ENCODE data around the gene SERTAD3.
"Not testable (repeated sequence)": the region's sequence is repeated elsewhere in the genome, so short reads cannot be mapped to it uniquely, and the experiment has no call there.

SERTAD3 gene

GRCh38 chr19:40444000-40444824, at the start of gene SERTAD3:
TSS of gene SERTAD3 (minus strand) at chr19:40444335. CDS start at chr19:40442080, 2,255 bp downstream.
- Histone ChIP-seq H3K4me1 (ENCODE audit: control insufficient read depth, insufficient read depth, low read length) (peaks cover 2% of the 10 kb centered on the region; the same call in 1 of the 2 replicates), H3K36me3 (ENCODE audit: control insufficient read depth, insufficient read depth, low read length) (peaks cover 9% of the 10 kb centered on the region), H3K27me3 (ENCODE audit: control insufficient read depth, insufficient read depth, low read length) (no peaks in the 10 kb centered on the region), H3K4me3 (ENCODE audit: low read length) (peak within 1 kb of the TSS; percentile 92), H3K27ac (ENCODE audit: low read length) (no peak within 1 kb of the TSS), H3K9me3 (ENCODE audit: control insufficient read depth, insufficient read depth, low read length) (no peaks in the 10 kb centered on the region)
- no peak for DNase-seq (ENCODE audit: low read depth, low spot score)
- no CpG with 5 or more reads among the region's 72 CpGs for WGBS (ENCODE audit: insufficient coverage, insufficient read length)

- Histone ChIP-seq H3K27me3 (ENCODE audit: control insufficient read depth, insufficient read depth, low read length) (no peaks in the 10 kb centered on the region), H3K4me3 (ENCODE audit: low read length) (no peak overlapping the region), H3K9me3 (ENCODE audit: control insufficient read depth, insufficient read depth, low read length) (no peaks in the 10 kb centered on the region), H3K27ac (ENCODE audit: low read length) (no peak overlapping the region), H3K4me1 (ENCODE audit: control insufficient read depth, insufficient read depth, low read length) (no peaks in the 10 kb centered on the region), H3K36me3 (ENCODE audit: control insufficient read depth, insufficient read depth, low read length) (no peaks in the 10 kb centered on the region)
- no peak for DNase-seq (ENCODE audit: low read depth, low spot score)
- WGBS (ENCODE audit: insufficient coverage, insufficient read length) = no CpG with 5 or more reads among the region's 4 CpGs
Measured at GRCh38 chr19:40493778-40494177, 49.6 kb upstream of the SERTAD3 start.

GRCh38 chr19:40492274-40492673, 48.1 kb upstream of the SERTAD3 start:
- no peaks in the 10 kb centered on the region for H3K9me3 ChIP-seq (ENCODE audit: control insufficient read depth, insufficient read depth, low read length)
- no peak overlapping the region for H3K27ac ChIP-seq (ENCODE audit: low read length)
- DNase-seq (ENCODE audit: low read depth, low spot score) = no peak
- no peaks in the 10 kb centered on the region for H3K27me3 ChIP-seq (ENCODE audit: control insufficient read depth, insufficient read depth, low read length)
- no CpG with 5 or more reads among the region's 3 CpGs for WGBS (ENCODE audit: insufficient coverage, insufficient read length)
- H3K4me1 ChIP-seq (ENCODE audit: control insufficient read depth, insufficient read depth, low read length) = 0 out of 2 replicates have a peak, but pooled peaks cover 2% of the 10 kb centered on the region
- no peak overlapping the region for H3K4me3 ChIP-seq (ENCODE audit: low read length)
- no peaks in the 10 kb centered on the region for H3K36me3 ChIP-seq (ENCODE audit: control insufficient read depth, insufficient read depth, low read length)

GRCh38 chr19:40489882-40490230, 45.7 kb upstream of the SERTAD3 start:
- no peak overlapping the region for H3K27ac ChIP-seq (ENCODE audit: low read length)
- DNase-seq (ENCODE audit: low read depth, low spot score) = no peak
- no peaks in the 10 kb centered on the region for H3K36me3 ChIP-seq (ENCODE audit: control insufficient read depth, insufficient read depth, low read length)
- WGBS (ENCODE audit: insufficient coverage, insufficient read length) = no CpG with 5 or more reads among the region's 25 CpGs
- no peak overlapping the region for H3K4me3 ChIP-seq (ENCODE audit: low read length)
- 0 out of 2 replicates have a peak, but pooled peaks cover 2% of the 10 kb centered on the region for H3K4me1 ChIP-seq (ENCODE audit: control insufficient read depth, insufficient read depth, low read length)
- no peaks in the 10 kb centered on the region for H3K27me3 ChIP-seq (ENCODE audit: control insufficient read depth, insufficient read depth, low read length)
- no peaks in the 10 kb centered on the region for H3K9me3 ChIP-seq (ENCODE audit: control insufficient read depth, insufficient read depth, low read length)

- Histone ChIP-seq H3K4me3 (ENCODE audit: low read length) (no peak overlapping the region), H3K27me3 (ENCODE audit: control insufficient read depth, insufficient read depth, low read length) (no peaks in the 10 kb centered on the region), H3K4me1 (ENCODE audit: control insufficient read depth, insufficient read depth, low read length) (0 out of 2 replicates have a peak, but pooled peaks cover 2% of the 10 kb centered on the region), H3K36me3 (ENCODE audit: control insufficient read depth, insufficient read depth, low read length) (no peaks in the 10 kb centered on the region), H3K9me3 (ENCODE audit: control insufficient read depth, insufficient read depth, low read length) (no peaks in the 10 kb centered on the region), H3K27ac (ENCODE audit: low read length) (no peak overlapping the region)
- no CpG with 5 or more reads among the region's 3 CpGs for WGBS (ENCODE audit: insufficient coverage, insufficient read length)
- DNase-seq (ENCODE audit: low read depth, low spot score) = no peak
Measured at GRCh38 chr19:40486017-40486416, 41.9 kb upstream of the SERTAD3 start.

- H3K9me3 ChIP-seq (ENCODE audit: control insufficient read depth, insufficient read depth, low read length); H3K36me3 ChIP-seq (ENCODE audit: control insufficient read depth, insufficient read depth, low read length); H3K4me3 ChIP-seq (ENCODE audit: low read length); H3K4me1 ChIP-seq (ENCODE audit: control insufficient read depth, insufficient read depth, low read length); H3K27ac ChIP-seq (ENCODE audit: low read length); DNase-seq (ENCODE audit: low read depth, low spot score); H3K27me3 ChIP-seq (ENCODE audit: control insufficient read depth, insufficient read depth, low read length): not testable (repeated sequence)
- no CpG with 5 or more reads among the region's 15 CpGs for WGBS (ENCODE audit: insufficient coverage, insufficient read length)
Measured at GRCh38 chr19:40475878-40476644, 31.9 kb upstream of the SERTAD3 start.

- Histone ChIP-seq H3K27me3 (ENCODE audit: control insufficient read depth, insufficient read depth, low read length) (no peaks in the 10 kb centered on the region), H3K4me1 (ENCODE audit: control insufficient read depth, insufficient read depth, low read length) (no peaks in the 10 kb centered on the region), H3K27ac (ENCODE audit: low read length) (no peak overlapping the region), H3K36me3 (ENCODE audit: control insufficient read depth, insufficient read depth, low read length) (no peaks in the 10 kb centered on the region), H3K9me3 (ENCODE audit: control insufficient read depth, insufficient read depth, low read length) (no peaks in the 10 kb centered on the region), H3K4me3 (ENCODE audit: low read length) (no peak overlapping the region)
- no CpG with 5 or more reads among the region's 4 CpGs for WGBS (ENCODE audit: insufficient coverage, insufficient read length)
- DNase-seq (ENCODE audit: low read depth, low spot score) = no peak
Measured at GRCh38 chr19:40474737-40475136, 30.6 kb upstream of the SERTAD3 start.

GRCh38 chr19:40472516-40472915, 28.4 kb upstream of the SERTAD3 start:
- H3K4me3 ChIP-seq (ENCODE audit: low read length) = no peak overlapping the region
- no peaks in the 10 kb centered on the region for H3K36me3 ChIP-seq (ENCODE audit: control insufficient read depth, insufficient read depth, low read length)
- H3K4me1 ChIP-seq (ENCODE audit: control insufficient read depth, insufficient read depth, low read length) = no peaks in the 10 kb centered on the region
- no peaks in the 10 kb centered on the region for H3K9me3 ChIP-seq (ENCODE audit: control insufficient read depth, insufficient read depth, low read length)
- no peak overlapping the region for H3K27ac ChIP-seq (ENCODE audit: low read length)
- no CpG with 5 or more reads among the region's 13 CpGs for WGBS (ENCODE audit: insufficient coverage, insufficient read length)
- peaks cover 4% of the 10 kb centered on the region; the same call in 1 of the 2 replicates for H3K27me3 ChIP-seq (ENCODE audit: control insufficient read depth, insufficient read depth, low read length)
- DNase-seq (ENCODE audit: low read depth, low spot score) = no peak

- no peaks in the 10 kb centered on the region for H3K36me3 ChIP-seq (ENCODE audit: control insufficient read depth, insufficient read depth, low read length)
- H3K27ac ChIP-seq (ENCODE audit: low read length) = no peak overlapping the region
- no CpG with 5 or more reads among the region's 3 CpGs for WGBS (ENCODE audit: insufficient coverage, insufficient read length)
- peaks cover 13% of the 10 kb centered on the region for H3K27me3 ChIP-seq (ENCODE audit: control insufficient read depth, insufficient read depth, low read length)
- H3K9me3 ChIP-seq (ENCODE audit: control insufficient read depth, insufficient read depth, low read length) = no peaks in the 10 kb centered on the region
- H3K4me1 ChIP-seq (ENCODE audit: control insufficient read depth, insufficient read depth, low read length) = peaks cover 6% of the 10 kb centered on the region; the same call in 1 of the 2 replicates
- DNase-seq (ENCODE audit: low read depth, low spot score) = no peak
- H3K4me3 ChIP-seq (ENCODE audit: low read length) = no peak overlapping the region
Measured at GRCh38 chr19:40471111-40471510, 27.0 kb upstream of the SERTAD3 start.

GRCh38 chr19:40469011-40469410, 24.9 kb upstream of the SERTAD3 start:
- WGBS (ENCODE audit: insufficient coverage, insufficient read length) = no CpG with 5 or more reads among the region's 6 CpGs
- H3K9me3 ChIP-seq (ENCODE audit: control insufficient read depth, insufficient read depth, low read length) = no peaks in the 10 kb centered on the region
- H3K36me3 ChIP-seq (ENCODE audit: control insufficient read depth, insufficient read depth, low read length) = no peaks in the 10 kb centered on the region
- DNase-seq (ENCODE audit: low read depth, low spot score) = no peak
- peaks cover 14% of the 10 kb centered on the region for H3K27me3 ChIP-seq (ENCODE audit: control insufficient read depth, insufficient read depth, low read length)
- peaks cover 6% of the 10 kb centered on the region; the same call in 1 of the 2 replicates for H3K4me1 ChIP-seq (ENCODE audit: control insufficient read depth, insufficient read depth, low read length)
- H3K4me3 ChIP-seq (ENCODE audit: low read length) = no peak overlapping the region
- no peak overlapping the region for H3K27ac ChIP-seq (ENCODE audit: low read length)
